B cell (primary cell): ENCODE results near the gene PAM16. TPM values are rescaled to one million over a fixed set of nuclear protein-coding genes. Genes with fewer than 3 reads are reported as not detected.
A peak's percentile ranks its signal among the peaks of the same experiment; 100 is the strongest.
"Not testable (repeated sequence)": the region's sequence is repeated elsewhere in the genome, so short reads cannot be mapped to it uniquely, and the experiment has no call there.

Source experiments
- ATAC-seq: fragments of 200-7000 bp; cut with Tn5 transposase; one replicate; pipeline ENCODE4 v1.10.0; 2021; ENCODE audit warnings: low read depth, mild to moderate bottlenecking, moderate number of reproducible peaks, moderate library complexity
- CTCF ChIA-PET: fragments of 350-600 bp; sonication (Branson Sonifier 250); formaldehyde crosslinking; loops from one replicate; lab custom pipeline; 2021; ENCODE audit warnings: antibody characterized with exemption, inconsistent platforms; lab: Charles Lee
- POLR2A ChIA-PET: fragments of 350-600 bp; sonication (Branson Sonifier 250); formaldehyde crosslinking; loops from one replicate; lab custom pipeline; 2021; ENCODE audit warnings: antibody characterized with exemption; lab: Charles Lee
- DNase-seq: peaks from one replicate; pipeline ENCODE4 v3.0.0; 2013
- H2AFZ ChIP-seq: 2 replicates; pipeline ENCODE4 v1.6.1; 2012; ENCODE audit warnings: mild to moderate bottlenecking, low read depth, low read length; ENCODE audit not compliant: insufficient read depth, poor library complexity, severe bottlenecking
- H3K27ac ChIP-seq, 2 donors: 1 replicate in 1 of 2; 2 replicates in 1 of 2; pipeline ENCODE4 v1.5.1; 2012 to 2013; ENCODE audit warnings: low read length in 2 of 2, mild to moderate bottlenecking in 2 of 2, moderate library complexity in 1 of 2
- H3K27me3 ChIP-seq, 4 experiments: fragments of 200-600 bp in 1 of 4; sonication (generic) in 1 of 4; replicated peaks in 1 of 4; 1 replicate in 2 of 4; 2 replicates in 2 of 4; pipeline versions ENCODE4 v1.6.1 to v1.7.0; 2013 to 2016; ENCODE audit warnings: low read length in 3 of 4, mild to moderate bottlenecking in 2 of 4, mixed read lengths in 1 of 4, moderate library complexity in 1 of 4; ENCODE audit not compliant: insufficient read depth in 4 of 4, control insufficient read depth in 3 of 4; ENCODE audit errors: control extremely low read depth in 1 of 4
- H3K36me3 ChIP-seq, 2 experiments: replicated peaks in 1 of 2; 1 replicate in 1 of 2; 2 replicates in 1 of 2; pipeline versions ENCODE4 v1.6.1 to v1.7.1; 2013; ENCODE audit warnings: low read length in 1 of 2; ENCODE audit not compliant: insufficient read depth in 2 of 2, control insufficient read depth in 1 of 2; ENCODE audit errors: control extremely low read depth in 1 of 2, extremely low read depth in 1 of 2
- H3K4me1 ChIP-seq, 2 donors: fragments of 200-600 bp in 1 of 2; sonication (generic) in 1 of 2; 1 replicate in 1 of 2; 2 replicates in 1 of 2; pipeline versions ENCODE4 v1.5.1 to v1.6.1; 2013 to 2017; ENCODE audit warnings: low read length in 2 of 2; ENCODE audit not compliant: control insufficient read depth in 2 of 2, insufficient read depth in 2 of 2
- H3K4me2 ChIP-seq: replicated peaks from 2 replicates; pipeline ENCODE3; 2012; ENCODE audit warnings: mild to moderate bottlenecking, low read depth, low read length; ENCODE audit not compliant: poor library complexity, severe bottlenecking
- H3K4me3 ChIP-seq, 5 experiments: fragments of 200-600 bp in 1 of 5; sonication (generic) in 1 of 5; 1 replicate in 3 of 5; 2 replicates in 2 of 5; pipeline versions ENCODE4 v1.5.1 to v1.7.0; 2011 to 2016; ENCODE audit warnings: low read length in 4 of 5, mild to moderate bottlenecking in 4 of 5, low read depth in 2 of 5, control low read depth in 1 of 5, moderate library complexity in 1 of 5; ENCODE audit not compliant: insufficient read depth in 1 of 5; ENCODE audit errors: control extremely low read depth in 1 of 5, extremely low read depth in 1 of 5
- H3K79me2 ChIP-seq: fragments of 200-600 bp; sonication (generic); one replicate; pipeline ENCODE4 v1.6.0; 2016; ENCODE audit warnings: low read length; ENCODE audit not compliant: control insufficient read depth, insufficient read depth
- H3K9ac ChIP-seq: fragments of 200-600 bp; sonication (generic); 2 replicates; pipeline ENCODE4 v1.6.1; 2017; ENCODE audit warnings: mild to moderate bottlenecking, low read length, moderate library complexity
- H3K9me3 ChIP-seq, 3 donors: one replicate each; pipeline versions ENCODE4 v1.6.1 to v1.7.1; 2013; ENCODE audit warnings: low read length in 2 of 3; ENCODE audit not compliant: control insufficient read depth in 2 of 3, insufficient read depth in 1 of 3; ENCODE audit errors: control extremely low read depth in 1 of 3
- H4K20me1 ChIP-seq: 2 replicates; pipeline ENCODE4 v1.6.0; 2012; ENCODE audit warnings: mild to moderate bottlenecking, low read length; ENCODE audit not compliant: insufficient read depth, control insufficient read depth, poor library complexity, severe bottlenecking
- H3K27ac Mint-ChIP-seq: one replicate; pipeline ENCODE4 v1.8.0; 2021; ENCODE audit warnings: mixed read lengths
- H3K27me3 Mint-ChIP-seq: one replicate; pipeline ENCODE4 v1.8.0; 2021; ENCODE audit warnings: mixed read lengths
- H3K4me1 Mint-ChIP-seq: one replicate; pipeline ENCODE4 v1.8.0; 2021; ENCODE audit warnings: mixed read lengths
- H3K4me3 Mint-ChIP-seq: one replicate; pipeline ENCODE4 v1.8.0; 2021; ENCODE audit warnings: mixed read lengths
- H3K9me3 Mint-ChIP-seq: one replicate; pipeline ENCODE4 v1.8.0; 2022; ENCODE audit warnings: mixed read lengths; ENCODE audit not compliant: insufficient read depth
- EZH2 ChIP-seq: IDR thresholded peaks from 2 replicates; pipeline ENCODE4 v1.6.1; 2012; ENCODE audit warnings: borderline replicate concordance, low read depth, mild to moderate bottlenecking, moderate library complexity, low read length; ENCODE audit not compliant: insufficient read depth, poor library complexity, severe bottlenecking
- WGBS: methylation state at CpG from one replicate; pipeline ENCODE4 v1.1.5; 2013; ENCODE audit warnings: missing lambda C conversion rate; ENCODE audit not compliant: insufficient coverage; 5-methylcytosine and 5-hydroxymethylcytosine counted together
- intact Hi-C: fragments of 100-400 bp; cut with micrococcal nuclease; formaldehyde crosslinking; loops from one replicate; pipeline ENCODE4 v1.10.0; 2022
- polyA plus RNA-seq: library from polyadenylated mRNA; depleted of rRNA; stranded (reverse); fragments of >200 nt; gene quantifications from 2 replicates; pipeline ENCODE4 v1.2.3, GENCODE V29; 2012
- total RNA-seq, 2 donors: library from RNA; stranded (reverse); fragments of 120-200 nt in 1 of 2; gene quantifications; 1 replicate in 1 of 2; 2 replicates in 1 of 2; pipeline versions ENCODE4 v1.2.3 to v1.2.4, GENCODE V29; 2013 to 2022
- TF ChIP-seq, protein P1 (sequence below): fragments of 200-600 bp; IDR thresholded peaks from one replicate; pipeline ENCODE4 v1.8.0; 2022; ENCODE audit warnings: antibody characterized with exemption, mild to moderate bottlenecking

PAM16 gene
- total and polyA plus RNA-seq, 2 donors (not counting 1 experiment from before 2014, with no cell fraction given) = 57.3 to 64.1 TPM

DNA sequence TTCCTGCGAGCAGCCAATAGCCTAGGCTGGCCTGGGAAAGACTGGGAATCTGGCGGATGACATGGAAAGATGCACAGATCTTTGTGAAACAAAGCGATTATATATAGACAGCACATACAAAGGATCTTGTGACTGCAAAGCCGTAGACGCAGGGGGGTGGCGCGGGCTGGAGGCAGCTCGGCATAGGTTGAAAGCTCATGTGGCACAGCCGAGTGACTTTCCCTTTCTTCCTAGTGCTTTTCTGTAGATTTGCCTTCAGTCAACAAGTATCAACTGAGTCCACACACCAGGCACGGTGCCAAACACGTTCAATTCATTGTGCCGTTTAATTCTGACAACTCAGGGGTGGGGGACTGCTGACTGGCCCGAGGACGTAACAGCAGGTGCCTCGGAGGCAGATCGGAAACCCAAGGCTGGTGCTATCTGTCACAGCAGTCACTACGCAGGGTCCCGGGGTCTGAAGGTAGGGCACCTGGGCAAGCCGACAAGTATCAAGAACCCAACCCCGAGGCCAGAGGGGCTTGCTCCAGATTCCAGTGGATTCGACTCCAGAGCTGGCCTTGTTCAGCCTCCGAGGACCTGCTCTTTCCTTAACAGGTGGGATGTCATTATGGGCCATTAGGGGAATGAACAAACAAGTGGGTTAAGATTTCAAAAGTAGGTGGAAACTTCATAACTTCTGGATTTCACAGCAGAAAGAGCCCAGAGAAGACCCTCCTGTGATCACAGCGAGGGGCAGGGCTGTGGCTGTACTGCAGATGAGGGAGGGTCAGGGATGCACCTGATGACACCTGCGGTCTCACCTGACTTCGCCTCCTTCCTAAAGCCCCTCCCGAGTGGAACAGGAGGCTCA is 5.9 kb downstream of the PAM16 start:
- Histone ChIP-seq H3K79me2 (peaks cover 70% of the 10 kb centered on the region), H3K9ac (no peak overlapping the region), H3K4me1 (peaks cover 6 to 7% of the 10 kb centered on the region in 2 donors), H3K4me2 (no peak overlapping the region), H3K36me3 (peaks cover 1 to 4% of the 10 kb centered on the region in 2 experiments), H2AFZ (no peak overlapping the region), H4K20me1 (peaks cover 67% of the 10 kb centered on the region), H3K27me3 (no peaks in the 10 kb centered on the region), H3K27ac (no peak overlapping the region), H3K9me3 (no peaks in the 10 kb centered on the region), H3K4me3 (no peak overlapping the region)
- TF ChIP-seq, protein P1, sequence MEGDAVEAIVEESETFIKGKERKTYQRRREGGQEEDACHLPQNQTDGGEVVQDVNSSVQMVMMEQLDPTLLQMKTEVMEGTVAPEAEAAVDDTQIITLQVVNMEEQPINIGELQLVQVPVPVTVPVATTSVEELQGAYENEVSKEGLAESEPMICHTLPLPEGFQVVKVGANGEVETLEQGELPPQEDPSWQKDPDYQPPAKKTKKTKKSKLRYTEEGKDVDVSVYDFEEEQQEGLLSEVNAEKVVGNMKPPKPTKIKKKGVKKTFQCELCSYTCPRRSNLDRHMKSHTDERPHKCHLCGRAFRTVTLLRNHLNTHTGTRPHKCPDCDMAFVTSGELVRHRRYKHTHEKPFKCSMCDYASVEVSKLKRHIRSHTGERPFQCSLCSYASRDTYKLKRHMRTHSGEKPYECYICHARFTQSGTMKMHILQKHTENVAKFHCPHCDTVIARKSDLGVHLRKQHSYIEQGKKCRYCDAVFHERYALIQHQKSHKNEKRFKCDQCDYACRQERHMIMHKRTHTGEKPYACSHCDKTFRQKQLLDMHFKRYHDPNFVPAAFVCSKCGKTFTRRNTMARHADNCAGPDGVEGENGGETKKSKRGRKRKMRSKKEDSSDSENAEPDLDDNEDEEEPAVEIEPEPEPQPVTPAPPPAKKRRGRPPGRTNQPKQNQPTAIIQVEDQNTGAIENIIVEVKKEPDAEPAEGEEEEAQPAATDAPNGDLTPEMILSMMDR = no peak
- no peak for TF ChIP-seq EZH2
- DNase-seq = no peak
- no peak overlapping the region for H3K27ac Mint-ChIP-seq
- WGBS = 96% methylated on average over 23 of the region's 26 CpGs
- no peaks in the 10 kb centered on the region for H3K9me3 Mint-ChIP-seq
- intact Hi-C loops = no loop called here
- ChIA-PET CTCF (interaction anchor here (1.0 to 2.0 kb wide), 4 partner anchors 14 to 58 kb away, joined by 4 to 7 read pairs (median 4); no protein-coding TSS in a partner anchor), POLR2A (no interaction called here)
- no peak overlapping the region for H3K4me3 Mint-ChIP-seq
- ATAC-seq = no peak
- no peaks in the 10 kb centered on the region for H3K27me3 Mint-ChIP-seq
- H3K4me1 Mint-ChIP-seq = peaks cover 12% of the 10 kb centered on the region

GRCh38 chr16:4344300-4344982 is 6.7 kb downstream of the PAM16 start:
- H2AFZ ChIP-seq, DNase-seq, H3K4me3 Mint-ChIP-seq, ATAC-seq, POLR2A ChIA-PET, H3K4me1 ChIP-seq, H3K4me1 Mint-ChIP-seq, H3K4me2 ChIP-seq, H3K9me3 Mint-ChIP-seq, H3K27me3 Mint-ChIP-seq, H3K4me3 ChIP-seq, CTCF ChIA-PET, H3K36me3 ChIP-seq, intact Hi-C loops, H3K9ac ChIP-seq, H3K9me3 ChIP-seq, H3K27ac Mint-ChIP-seq, H3K27me3 ChIP-seq: not testable (repeated sequence)
- peak overlapping the region in 1 of 2 donors; percentile 56 for H3K27ac ChIP-seq
- WGBS = 72% methylated on average over 3 of the region's 10 CpGs
- peaks cover 70% of the 10 kb centered on the region for H3K79me2 ChIP-seq
- peaks cover 62% of the 10 kb centered on the region for H4K20me1 ChIP-seq
